HG02938 (cell line): Measurements from ENCODE around the gene NKAPD1.
A peak's percentile ranks its signal among the peaks of the same experiment; 100 is the strongest.
"Not testable (repeated sequence)": the region's sequence is repeated elsewhere in the genome, so short reads cannot be mapped to it uniquely, and the experiment has no call there.

ENCODE experiments used
- ATAC-seq: cut with Tn5 transposase; IDR thresholded peaks from one replicate; pipeline ENCODE4 v1.9.1; 2021; ENCODE audit warnings: mild to moderate bottlenecking, moderate library complexity; ENCODE audit not compliant: unreplicated experiment

Gene NKAPD1

GRCh38 chr11:112073941-112074811, at the start of gene NKAPD1, which contains the start of gene PIH1D2:
Gene NKAPD1 (plus strand): TSS chr11:112074299. CDS start chr11:112075575, 1,276 bp downstream.
Gene PIH1D2 (minus strand): TSS chr11:112074017. CDS start chr11:112073174, 843 bp downstream.
- ATAC-seq, result peak; percentile 82

GRCh38 chr11:112024773-112025678, 49.1 kb upstream of the NKAPD1 start, which contains the start of gene DLAT:
Gene DLAT (plus strand): TSS chr11:112025408. CDS start chr11:112025473, 65 bp downstream.
- ATAC-seq, result peak; percentile 73

GRCh38 chr11:112025707-112026106, 48.4 kb upstream of the NKAPD1 start:
- ATAC-seq, result no peak

GRCh38 chr11:112026784-112027410, 47.2 kb upstream of the NKAPD1 start:
- not testable (repeated sequence) for ATAC-seq

- ATAC-seq, result no peak
Observed at GRCh38 chr11:112029460-112029859, 44.6 kb upstream of the NKAPD1 start.

- no peak for ATAC-seq
Observed at GRCh38 chr11:112033902-112034301, 40.2 kb upstream of the NKAPD1 start.

- no peak for ATAC-seq
Observed at GRCh38 chr11:112037527-112037926, 36.6 kb upstream of the NKAPD1 start.

GRCh38 chr11:112042161-112042960, 31.7 kb upstream of the NKAPD1 start:
- no peak for ATAC-seq

- ATAC-seq, result no peak
Observed at GRCh38 chr11:112042961-112043304, 31.2 kb upstream of the NKAPD1 start.

- no peak for ATAC-seq
Observed at GRCh38 chr11:112044961-112045360, 29.1 kb upstream of the NKAPD1 start.

- ATAC-seq, result not testable (repeated sequence)
Observed at GRCh38 chr11:112046647-112047046, 27.5 kb upstream of the NKAPD1 start.

GRCh38 chr11:112048256-112048655, 25.8 kb upstream of the NKAPD1 start:
- ATAC-seq, result not testable (repeated sequence)

- ATAC-seq, result no peak
Observed at GRCh38 chr11:112049777-112050176, 24.3 kb upstream of the NKAPD1 start.

GRCh38 chr11:112050721-112051120, 23.4 kb upstream of the NKAPD1 start:
- peak; percentile 81 for ATAC-seq

GRCh38 chr11:112051768-112052167, 22.3 kb upstream of the NKAPD1 start:
- no peak for ATAC-seq

- no peak for ATAC-seq
Observed at GRCh38 chr11:112057170-112057569, 16.9 kb upstream of the NKAPD1 start.

GRCh38 chr11:112058103-112058502, 16.0 kb upstream of the NKAPD1 start:
- ATAC-seq, result no peak

- ATAC-seq, result no peak
Observed at GRCh38 chr11:112062923-112063322, 11.2 kb upstream of the NKAPD1 start.

- no peak for ATAC-seq
Observed at GRCh38 chr11:112082729-112083128, 8.6 kb downstream of the NKAPD1 start.

GRCh38 chr11:112085822-112086421, 11.8 kb downstream of the NKAPD1 start:
- peak; percentile 32 for ATAC-seq
